GM04504 (cell line): ENCODE measurements around the gene VPREB3.

Source experiments
- DNase-seq: peaks from one replicate; pipeline ENCODE4 v3.0.0-alpha.2; 2012; ENCODE audit warnings: low read depth

Gene VPREB3, protein sequence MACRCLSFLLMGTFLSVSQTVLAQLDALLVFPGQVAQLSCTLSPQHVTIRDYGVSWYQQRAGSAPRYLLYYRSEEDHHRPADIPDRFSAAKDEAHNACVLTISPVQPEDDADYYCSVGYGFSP

DNA sequence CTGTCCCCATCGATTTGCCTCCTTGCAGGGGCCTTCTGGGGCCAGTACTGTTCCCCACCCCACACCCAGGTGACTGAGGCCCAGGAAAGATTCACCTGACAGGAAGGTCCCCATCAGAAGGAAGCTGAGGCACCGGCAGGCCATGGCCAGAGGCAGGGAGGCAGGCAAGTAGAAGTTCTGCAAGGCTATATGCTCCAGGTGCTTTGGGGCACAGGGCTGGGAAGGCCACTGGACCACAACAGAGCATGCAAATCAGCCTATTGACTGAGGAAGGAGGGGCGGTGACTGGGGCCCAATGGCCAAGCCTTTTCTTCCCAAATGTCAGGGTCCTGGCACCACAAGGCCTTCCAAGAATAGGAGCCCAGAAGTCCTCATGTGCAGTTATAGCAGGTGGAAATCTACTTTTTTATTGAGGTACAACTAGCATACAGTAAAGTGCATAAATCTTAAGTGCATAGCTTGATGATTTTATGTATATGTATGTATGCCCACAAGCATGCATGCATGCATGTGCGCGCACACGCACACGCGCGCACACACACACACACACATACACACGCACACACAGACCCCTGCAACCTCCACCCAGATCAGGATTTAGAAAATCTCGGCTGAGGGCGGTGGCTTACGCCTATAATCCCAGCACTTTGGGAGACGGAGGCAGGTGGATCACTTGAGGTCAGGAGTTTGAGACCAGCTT lies at the start of gene VPREB3:
Gene VPREB3, minus strand, starts transcription at position 206 of the 700 bp plus-strand sequence. Its CDS starts 62 bp downstream, at position 144.
- no peak for DNase-seq

DNA sequence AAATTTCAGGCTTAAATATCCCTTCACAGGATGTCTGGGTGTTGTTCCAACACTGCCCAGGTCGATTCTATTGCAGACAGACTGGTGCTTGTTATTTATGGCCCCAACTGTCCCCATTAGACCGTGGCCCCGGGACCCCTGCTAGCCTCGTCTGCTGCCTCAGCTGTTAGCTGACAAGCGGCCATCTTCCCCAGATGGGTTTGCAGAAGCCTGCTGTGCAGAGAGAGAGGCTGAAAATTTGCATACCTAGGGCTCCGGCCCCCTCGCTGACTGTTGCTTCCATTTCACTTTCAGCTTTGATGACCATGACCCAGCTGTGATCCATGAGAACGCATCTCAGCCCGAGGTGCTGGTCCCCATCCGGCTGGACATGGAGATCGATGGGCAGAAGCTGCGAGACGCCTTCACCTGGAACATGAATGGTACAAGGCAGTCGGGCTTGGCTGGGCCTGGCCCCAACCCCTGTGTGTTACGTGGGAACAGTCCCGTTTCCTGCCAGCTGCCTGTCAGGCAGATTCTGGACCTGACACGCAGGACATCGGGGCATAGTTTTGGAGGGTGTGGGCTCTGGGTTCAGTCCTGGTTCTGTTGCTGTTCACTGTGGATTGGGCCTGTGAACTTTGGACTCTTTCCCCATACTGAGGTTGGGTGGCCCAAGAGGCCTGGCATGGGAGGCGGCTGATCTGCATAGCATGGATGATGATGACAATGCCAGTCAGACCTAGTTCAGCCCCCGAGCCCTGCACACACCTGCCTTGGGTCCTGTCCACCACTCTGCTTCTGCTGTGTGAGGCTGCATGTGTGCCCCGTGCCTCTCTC lies 49.0 kb upstream of the VPREB3 start:
- DNase-seq, result no peak

DNA sequence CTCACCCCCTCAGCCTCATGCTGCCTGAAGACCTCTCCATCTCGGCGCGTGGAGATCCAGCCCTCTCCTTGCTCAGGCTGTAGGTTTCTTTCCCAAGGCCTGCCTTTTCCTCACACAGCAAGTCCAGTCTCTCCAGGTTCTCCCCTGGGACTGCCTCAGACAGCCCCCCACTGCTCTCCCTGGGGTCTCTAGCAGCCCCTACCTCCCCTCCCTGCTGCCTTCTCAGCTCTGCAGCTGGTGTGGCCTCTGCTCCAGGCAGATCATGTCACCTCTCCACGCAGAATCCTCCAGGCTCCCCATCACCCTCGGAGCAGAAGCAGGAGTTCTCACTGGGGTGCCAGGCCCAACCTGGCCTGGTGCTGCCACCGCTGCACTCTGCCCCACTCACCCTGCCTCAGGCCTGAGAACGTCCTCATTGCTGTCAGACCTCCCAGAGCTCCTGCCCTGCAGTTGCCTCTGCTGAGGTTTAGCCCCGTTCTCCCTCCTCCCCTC lies 47.7 kb upstream of the VPREB3 start:
- no peak for DNase-seq

DNA sequence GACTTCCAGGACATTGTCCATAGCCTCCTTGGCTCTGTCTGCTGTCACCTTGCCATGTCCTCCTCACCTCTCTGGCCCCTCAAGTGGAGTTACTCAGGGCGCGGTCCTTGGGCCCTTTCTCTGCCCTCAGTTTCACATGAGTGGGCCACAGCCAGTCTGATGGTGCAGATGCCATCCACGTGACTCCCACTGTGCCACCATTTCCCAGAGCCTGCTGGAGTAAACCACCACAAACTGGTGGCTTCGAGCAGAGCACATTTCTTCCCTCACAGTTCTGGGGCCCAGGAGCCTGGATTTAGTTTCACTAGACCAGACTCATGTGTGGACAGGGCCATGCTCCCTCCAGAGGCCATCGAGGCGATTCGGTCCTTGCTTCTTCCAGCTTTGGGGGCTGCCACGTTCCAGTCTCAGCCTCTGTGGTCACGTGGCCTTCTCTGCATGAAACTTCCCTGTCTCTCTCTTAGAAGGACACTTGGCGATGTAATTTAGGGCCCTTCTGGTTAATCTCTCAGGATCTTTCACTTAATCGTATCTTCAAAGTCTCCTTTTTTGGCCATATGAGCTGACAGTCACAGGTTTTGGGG lies 47.1 kb upstream of the VPREB3 start:
- DNase-seq, result no peak

DNA sequence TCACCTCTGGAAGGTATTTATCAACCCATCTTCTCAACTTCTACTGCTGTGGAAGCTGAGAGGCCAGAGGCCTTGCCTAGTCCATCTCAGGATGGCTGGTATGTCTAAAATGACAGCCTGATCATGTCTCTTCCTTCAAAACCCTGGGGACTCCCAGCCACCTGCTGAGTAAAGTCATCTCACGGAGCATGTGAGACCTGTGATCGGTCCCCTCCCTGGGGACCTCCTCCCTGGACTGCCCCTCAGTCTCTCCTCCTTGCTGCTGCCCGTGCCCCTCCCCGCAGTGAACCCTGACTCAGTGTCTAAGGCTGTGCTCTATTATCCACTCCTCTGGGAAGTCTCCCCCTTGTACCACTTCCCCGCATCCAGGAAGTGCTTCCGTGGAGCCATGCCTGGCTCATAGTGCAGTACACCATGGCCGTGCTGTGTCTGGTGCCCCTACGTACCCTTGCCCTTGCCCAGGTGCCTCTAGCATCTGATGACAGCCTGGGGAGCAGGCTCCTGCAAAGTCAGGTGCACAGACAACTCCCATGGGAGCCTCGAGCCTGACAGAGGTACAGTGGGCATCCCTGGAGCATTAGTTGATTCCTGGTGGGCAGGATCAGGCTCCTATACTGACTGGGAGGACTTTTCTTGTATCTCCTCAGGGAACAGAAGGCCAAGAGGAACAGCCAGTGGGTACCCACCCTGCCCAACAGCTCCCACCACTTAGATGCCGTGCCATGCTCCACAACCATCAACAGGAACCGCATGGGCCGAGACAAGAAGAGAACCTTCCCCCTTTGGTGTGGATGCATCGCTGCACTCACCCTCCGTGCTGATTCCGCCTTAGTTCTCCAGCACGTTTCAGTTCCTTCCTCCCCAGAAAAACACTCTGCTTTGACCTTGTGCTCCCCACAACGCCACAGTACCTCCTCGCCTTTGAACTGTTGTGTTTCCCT lies 46.3 kb upstream of the VPREB3 start:
- no peak for DNase-seq

DNA sequence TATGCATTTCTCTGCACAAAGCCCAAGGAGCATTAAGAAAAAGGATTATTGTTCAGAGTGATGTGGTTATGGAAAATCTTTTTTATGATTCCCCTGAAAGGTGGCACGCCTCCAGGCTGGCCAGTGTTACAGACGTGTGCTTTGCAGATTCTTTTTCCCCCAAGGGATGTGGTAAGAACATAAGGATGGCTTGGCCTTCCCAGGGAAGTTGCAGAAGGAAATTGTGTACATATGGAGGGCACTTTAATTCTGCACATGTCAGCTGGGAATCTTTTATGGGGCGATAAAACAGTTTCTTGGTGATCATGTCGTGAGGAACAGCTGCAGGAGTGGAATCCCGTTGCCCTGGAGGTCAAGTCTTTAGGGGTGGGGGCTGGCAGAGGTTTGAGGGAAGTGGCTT lies 42.2 kb upstream of the VPREB3 start:
- peak; percentile 73 for DNase-seq

DNA sequence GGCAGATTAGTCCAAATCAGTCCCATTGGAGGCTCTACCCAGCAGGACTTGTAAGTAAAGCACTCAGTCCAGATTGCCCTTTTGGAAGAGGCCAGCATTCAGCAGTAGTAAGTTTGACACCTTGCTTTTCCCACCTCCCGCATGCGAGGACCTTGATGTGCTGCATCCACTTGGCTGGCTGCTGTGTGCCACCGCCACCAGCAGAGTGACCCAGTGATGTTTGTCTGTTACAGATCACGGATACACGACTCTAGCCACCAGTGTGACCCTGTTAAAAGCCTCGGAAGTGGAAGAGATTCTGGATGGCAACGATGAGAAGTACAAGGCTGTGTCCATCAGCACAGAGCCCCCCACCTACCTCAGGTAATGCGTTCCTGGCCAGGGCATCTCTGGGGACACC lies 39.1 kb upstream of the VPREB3 start:
- DNase-seq, result no peak

DNA sequence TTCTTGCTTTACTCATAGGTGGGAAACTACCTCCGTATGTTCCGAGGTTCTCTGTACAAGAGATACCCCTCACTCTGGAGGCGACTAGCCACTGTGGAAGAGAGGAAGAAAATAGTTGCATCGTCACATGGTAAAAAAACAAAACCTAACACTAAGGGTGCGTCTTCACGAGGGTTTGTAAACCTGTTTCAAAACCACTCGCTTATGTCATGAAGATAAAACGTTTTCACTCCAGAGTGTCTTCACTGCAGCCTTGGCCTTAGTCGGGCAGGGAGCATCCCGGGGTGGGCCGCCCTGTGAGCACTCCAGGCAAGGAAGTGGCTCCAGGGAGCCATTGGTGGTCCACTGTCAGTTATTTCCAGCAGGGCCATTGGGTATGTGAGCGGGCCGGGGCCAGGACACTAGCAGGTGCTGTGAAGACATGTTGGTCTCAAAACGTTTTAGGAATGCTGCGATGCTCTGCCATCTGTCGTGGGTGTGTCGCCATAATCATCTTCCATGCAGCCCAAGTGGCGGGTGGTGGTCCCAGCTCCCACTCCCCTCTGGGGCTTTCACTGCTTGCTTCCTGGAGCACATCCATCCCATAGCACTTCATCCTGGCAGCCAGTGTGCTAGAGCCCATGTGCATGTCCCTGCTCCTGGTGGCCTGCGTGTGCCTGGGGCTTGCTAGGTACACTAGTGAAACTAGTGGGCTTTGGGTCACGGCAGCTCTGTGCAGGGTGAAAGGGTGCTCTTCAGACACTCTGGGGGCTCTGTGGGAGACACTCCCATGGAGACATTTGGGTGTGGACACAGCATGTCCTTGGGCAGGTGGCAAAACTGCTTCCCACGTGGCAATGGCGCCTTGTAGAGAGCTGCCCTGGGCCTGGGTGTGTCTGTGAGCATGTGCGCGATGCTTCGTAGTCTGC lies 37.8 kb upstream of the VPREB3 start:
- no peak for DNase-seq

DNA sequence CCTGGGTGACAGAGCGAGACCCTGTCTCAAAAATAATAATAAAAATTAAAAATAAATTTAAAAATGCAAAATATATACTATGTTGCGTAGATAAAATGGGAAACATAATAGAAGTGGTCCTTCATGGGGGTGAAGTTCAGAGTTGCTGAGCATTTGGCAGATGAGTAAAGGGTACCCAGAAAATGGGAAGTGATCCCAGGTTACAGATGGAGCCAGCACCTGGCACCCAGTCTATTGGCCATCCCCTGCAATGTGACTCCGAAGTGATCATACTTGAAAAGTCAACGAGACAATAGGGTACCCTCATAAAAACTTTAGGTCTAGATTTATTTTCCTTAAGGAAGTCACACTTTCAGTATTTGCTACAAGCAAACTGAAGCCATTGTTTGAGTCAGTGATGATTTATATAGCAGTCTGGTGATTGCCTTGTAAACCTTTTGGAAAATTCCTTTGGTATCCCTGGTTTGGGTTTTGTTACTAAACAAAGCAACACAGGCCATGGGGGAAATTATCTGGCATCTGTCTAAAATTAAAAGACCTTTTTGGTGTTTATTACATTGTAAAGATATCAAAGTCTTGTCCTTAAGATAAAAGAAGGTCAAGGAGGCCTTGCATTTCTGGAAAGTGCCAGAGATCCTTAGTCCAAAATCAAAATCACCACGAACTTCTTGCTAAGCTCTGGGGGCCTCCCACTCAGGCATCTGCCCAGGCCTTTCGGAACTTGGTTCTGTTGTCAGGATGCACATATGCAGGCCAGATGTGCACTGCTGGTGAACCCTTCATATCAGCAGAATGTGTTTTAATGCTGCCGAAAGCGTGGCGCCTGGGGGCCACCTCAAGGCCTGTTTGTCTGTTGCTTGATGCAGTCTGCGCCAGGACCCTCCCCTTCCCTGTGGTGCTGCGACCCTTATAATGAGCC lies 36.9 kb upstream of the VPREB3 start:
- peak; percentile 80 for DNase-seq

DNA sequence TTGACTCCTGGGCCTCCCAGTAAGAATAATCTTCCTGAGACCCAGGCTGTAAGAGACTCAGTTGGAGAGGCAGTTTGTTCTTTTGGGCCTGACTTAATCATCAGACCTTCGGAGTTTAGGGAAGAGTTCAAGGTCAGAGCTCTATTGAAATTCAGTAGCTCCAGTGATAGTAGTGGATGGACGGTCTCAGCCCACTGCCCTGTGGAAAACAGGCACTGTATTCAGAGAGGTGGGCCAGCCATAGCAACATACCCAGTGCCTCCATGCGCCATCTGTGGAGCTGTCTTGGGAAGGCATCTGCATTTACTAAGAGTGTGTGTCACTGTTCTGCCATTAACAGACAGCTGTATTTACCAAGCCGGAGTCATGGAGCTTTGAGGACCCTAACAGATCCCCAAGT lies 35.4 kb upstream of the VPREB3 start:
- DNase-seq, result no peak

DNA sequence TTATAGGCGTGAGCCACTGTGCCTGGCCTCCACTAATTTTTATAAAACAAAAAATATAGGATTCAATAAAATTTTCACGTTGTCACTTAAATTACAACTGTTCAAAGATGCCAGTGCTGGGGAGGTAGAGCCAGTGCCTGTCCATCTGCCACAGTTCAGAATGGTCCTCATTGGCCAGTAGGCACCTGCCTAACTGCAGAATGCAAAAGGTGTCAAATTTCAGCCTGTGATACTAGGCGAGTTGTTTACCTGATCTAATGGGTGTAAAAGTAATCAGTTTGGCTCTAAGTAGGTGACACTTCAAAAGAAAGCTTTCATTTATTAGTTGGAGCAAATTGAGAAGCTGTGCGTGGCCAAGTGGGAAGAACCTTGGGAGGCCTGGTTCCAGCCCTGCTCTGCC lies 34.9 kb upstream of the VPREB3 start:
- no peak for DNase-seq

DNA sequence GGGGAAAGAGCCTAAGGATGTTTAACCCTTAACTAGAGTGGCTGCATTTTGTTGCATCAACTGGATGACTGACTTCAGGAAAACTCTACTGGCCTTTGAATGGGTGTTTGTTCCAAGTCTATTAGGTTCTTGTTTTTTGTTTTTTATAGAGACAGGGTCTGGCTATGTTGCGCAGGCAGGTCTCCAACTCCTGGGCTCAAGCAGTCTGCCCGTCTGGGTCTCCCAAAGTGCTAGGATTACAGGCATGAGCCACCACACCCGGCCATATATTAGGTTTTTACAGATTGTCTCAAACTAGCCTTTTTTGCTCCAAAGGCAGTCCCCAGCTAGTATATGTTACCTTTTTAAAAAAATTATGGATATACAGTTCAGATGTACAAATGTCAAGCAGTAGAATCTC lies 33.7 kb upstream of the VPREB3 start:
- no peak for DNase-seq

DNA sequence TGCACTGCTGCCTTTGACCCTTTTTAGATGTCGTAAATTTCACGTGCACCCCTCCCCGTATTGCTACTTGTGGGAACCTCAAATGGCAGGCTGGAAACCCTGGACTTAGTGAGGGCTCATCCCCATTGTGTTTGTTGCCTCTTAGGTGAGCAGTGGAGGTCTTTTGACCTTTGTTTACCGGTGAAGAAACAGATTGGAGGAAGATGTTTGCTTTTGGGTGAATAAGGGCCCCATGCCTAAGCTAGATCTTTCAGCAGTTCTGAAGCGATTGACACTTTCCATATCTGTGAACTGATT lies 33.3 kb upstream of the VPREB3 start:
- no peak for DNase-seq

DNA sequence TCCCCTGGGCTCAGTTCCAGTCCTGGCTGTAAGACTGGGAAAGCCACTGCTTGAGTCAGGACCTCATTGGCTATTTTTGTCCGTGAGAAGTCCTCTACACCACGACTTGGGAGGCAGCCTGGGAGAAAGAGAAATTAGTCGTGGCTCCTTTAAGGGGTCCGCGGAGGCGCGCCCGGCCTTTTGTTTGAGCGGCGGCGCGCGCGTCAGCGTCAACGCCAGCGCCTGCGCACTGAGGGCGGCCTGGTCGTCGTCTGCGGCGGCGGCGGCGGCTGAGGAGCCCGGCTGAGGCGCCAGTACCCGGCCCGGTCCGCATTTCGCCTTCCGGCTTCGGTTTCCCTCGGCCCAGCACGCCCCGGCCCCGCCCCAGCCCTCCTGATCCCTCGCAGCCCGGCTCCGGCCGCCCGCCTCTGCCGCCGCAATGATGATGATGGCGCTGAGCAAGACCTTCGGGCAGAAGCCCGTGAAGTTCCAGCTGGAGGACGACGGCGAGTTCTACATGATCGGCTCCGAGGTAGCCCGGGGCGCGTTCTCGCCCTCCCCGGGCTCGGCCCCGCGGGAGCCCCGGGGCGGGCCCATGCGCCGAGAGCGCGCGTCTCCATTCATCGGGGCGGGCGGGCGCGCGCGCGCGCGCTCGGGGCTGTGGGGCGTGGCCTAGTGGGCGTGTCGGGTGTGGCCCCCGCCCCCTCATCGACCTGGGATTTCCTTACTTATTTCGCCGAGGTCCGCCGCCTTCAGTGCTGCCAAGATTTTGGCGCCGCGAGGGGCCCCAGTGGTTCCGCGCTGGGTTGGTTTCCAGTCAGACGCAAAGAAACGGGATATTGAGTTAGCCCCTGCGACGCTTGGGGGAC lies 32.8 kb upstream of the VPREB3 start, which contains the start of gene SMARCB1:
Gene SMARCB1, plus strand, starts transcription at position 215 of the 848 bp plus-strand sequence. Its CDS starts 204 bp downstream, at position 419.
- DNase-seq, result peak; percentile 84

DNA sequence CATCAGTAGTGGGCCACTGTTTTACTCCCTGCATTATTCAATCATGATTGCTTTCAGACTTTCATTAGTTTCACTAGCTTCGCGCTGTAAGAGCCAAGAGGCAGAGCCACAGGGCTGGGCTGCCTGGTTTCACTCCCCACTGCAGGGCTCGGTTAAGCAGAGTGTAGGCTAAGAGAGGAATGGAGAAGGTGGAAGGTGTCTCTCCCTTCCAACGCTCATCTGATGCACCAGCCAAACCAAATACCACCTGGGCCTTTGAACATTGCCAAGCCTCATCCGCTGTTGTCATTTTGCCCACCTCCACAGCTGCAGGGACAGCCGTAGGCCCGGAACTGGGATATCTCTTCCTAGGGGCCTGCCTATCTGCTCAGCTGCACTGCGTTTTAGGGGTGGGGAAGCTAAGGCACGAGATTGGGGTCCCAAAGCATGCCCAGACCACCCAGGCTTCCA lies 32.1 kb upstream of the VPREB3 start:
- no peak for DNase-seq

DNA sequence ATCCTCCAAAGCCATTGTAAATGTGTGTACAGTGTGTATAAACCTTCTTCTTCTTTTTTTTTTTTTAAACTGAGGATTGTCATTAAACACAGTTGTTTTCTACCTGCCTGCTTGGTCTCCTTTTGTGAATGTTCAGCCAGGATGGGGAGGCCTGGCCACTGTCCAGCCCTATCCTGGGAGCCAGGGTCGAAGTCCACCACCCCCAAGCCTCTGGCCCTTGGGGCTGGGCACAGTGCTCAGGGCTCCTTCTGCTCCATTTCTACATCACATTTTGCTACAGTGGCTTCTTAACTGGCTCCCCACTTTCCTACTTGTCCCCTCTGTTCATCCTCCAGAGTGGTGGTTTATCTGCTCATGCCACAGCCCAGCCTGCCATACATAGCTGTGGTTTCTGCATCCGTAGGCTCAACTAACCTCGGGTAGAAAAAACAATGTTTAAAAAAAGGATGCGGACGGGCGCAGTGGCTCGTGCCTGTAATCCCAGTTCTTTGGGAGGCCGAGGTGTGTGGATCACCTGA lies 30.0 kb upstream of the VPREB3 start:
- DNase-seq, result no peak

DNA sequence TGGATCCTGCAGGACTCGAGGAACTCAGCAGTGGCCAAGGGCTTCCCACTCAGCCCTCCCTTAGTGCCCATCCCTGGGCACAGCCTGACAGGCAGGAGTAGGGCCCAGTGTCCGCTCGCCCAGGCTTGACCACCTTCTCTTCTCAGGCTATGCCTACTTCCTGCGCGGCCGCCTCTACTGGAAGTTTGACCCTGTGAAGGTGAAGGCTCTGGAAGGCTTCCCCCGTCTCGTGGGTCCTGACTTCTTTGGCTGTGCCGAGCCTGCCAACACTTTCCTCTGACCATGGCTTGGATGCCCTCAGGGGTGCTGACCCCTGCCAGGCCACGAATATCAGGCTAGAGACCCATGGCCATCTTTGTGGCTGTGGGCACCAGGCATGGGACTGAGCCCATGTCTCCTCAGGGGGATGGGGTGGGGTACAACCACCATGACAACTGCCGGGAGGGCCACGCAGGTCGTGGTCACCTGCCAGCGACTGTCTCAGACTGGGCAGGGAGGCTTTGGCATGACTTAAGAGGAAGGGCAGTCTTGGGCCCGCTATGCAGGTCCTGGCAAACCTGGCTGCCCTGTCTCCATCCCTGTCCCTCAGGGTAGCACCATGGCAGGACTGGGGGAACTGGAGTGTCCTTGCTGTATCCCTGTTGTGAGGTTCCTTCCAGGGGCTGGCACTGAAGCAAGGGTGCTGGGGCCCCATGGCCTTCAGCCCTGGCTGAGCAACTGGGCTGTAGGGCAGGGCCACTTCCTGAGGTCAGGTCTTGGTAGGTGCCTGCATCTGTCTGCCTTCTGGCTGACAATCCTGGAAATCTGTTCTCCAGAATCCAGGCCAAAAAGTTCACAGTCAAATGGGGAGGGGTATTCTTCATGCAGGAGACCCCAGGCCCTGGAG lies 29.3 kb upstream of the VPREB3 start:
- no peak for DNase-seq
